Testis (tissue), 2 donors: ENCODE measurements around the gene FBXO31.

Experiments
- CTCF ChIP-seq, 3 experiments: fragments of 450-650 bp in 2 of 3; fragments of 200-600 bp in 1 of 3; sonication (generic) in 1 of 3; IDR thresholded peaks; one replicate each; pipeline ENCODE4 v1.5.1; 2016 to 2019; ENCODE audit warnings: antibody characterized with exemption in 3 of 3, mild to moderate bottlenecking in 2 of 3, moderate library complexity in 1 of 3
- POLR2A ChIP-seq: fragments of 450-650 bp; IDR thresholded peaks from one replicate; pipeline ENCODE4 v1.6.1; 2017; ENCODE audit warnings: antibody characterized with exemption, mild to moderate bottlenecking, moderate library complexity

- TF ChIP-seq CTCF (IDR thresholded peaks at IDR 0.05) (no peak), POLR2A (no peak)
These were observed 30.8 kb downstream of the FBXO31 start for GRCh38 chr16:87352818-87353217.
